ENCODE measurements around the gene GNB5. TPM values are rescaled to one million over a fixed set of nuclear protein-coding genes. Genes with fewer than 3 reads are reported as not detected.
A peak's percentile ranks its signal among the peaks of the same experiment; 100 is the strongest.

GNB5 gene
- total RNA-seq, 1 experiment from 2014 or later, result 26.0 TPM

DNA sequence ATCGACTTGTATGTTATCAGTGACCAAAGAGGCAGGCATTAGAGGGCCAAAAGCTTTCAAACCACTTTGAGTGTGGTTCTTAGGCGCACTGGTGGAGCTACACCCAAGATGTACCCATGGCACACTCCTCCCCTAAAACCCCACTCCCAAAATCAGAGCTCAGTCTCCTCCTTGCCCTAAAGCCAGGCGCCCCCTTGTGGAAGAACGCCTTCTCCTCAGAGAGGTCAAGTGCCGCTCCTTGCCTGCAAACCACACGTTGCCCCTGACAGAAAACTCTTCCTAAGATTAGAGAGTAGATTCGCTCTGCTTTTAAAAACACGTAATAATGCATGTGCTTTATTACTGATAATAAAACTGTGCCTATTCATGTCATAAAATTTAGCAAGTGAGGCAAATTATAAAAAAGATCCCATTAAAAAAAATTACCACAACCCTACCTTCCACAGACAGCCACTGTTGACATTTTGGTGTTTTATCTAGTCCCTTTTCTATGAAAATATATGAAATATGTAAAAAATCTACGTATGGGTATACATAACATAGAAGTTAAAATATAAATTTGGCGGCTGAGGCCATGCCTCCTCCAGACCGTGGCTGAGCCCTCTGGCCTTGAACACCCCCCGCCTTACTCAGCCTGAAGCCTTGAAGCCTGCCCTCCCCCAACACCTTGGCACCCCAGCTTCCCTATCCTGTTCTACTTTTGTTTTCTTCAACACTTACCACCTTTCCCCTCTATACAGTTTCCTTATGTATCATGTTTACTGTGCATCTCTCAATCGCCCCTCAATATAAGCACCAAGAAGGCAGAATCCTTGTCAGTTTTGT, 112.1 kb downstream of the GNB5 start:
- H3F3A ChIP-seq (ENCODE audit: insufficient read depth, low read depth), result no peaks in the 10 kb centered on the region
- H3K9me3 ChIP-seq (ENCODE audit: insufficient read depth, low read depth), result no peaks in the 10 kb centered on the region
- no peaks in the 10 kb centered on the region for H3K27me3 ChIP-seq (ENCODE audit: insufficient read depth, low read depth)
- no peak overlapping the region for H3K4me2 ChIP-seq
- no peak overlapping the region for H2AFZ ChIP-seq
- H3K79me2 ChIP-seq (ENCODE audit: low read depth), result no peaks in the 10 kb centered on the region
- no peaks in the 10 kb centered on the region for H3K9me2 ChIP-seq (ENCODE audit: insufficient read depth)
- H3K36me3 ChIP-seq (ENCODE audit: low read depth), result no peaks in the 10 kb centered on the region
- intact Hi-C loops (cut with micrococcal nuclease; ENCODE audit: unreplicated experiment), result loop anchor here (1.0 to 10.0 kb wide), 3 partner anchors 54 to 97 kb away; no protein-coding TSS in a partner anchor
- H3K4me3 ChIP-seq, result no peak overlapping the region
- ChIA-PET POLR2A (ENCODE audit: unreplicated experiment) (interaction anchor here (0.6 kb wide), 1 partner anchor 98 kb away, joined by 6 read pairs; no protein-coding TSS in a partner anchor), CTCF (interaction anchor here (0.5 to 0.8 kb wide), 5 partner anchors 17 to 254 kb away, joined by 3 to 6 read pairs (median 4); no protein-coding TSS in a partner anchor)
- no peaks in the 10 kb centered on the region for H4K20me1 ChIP-seq (ENCODE audit: insufficient read depth)
- no TSS peak for BruUV-seq (replicated peaks)
- peak in 1 of 2 experiments; percentile 60 for DNase-seq
- no peak overlapping the region for H3K27ac ChIP-seq
- H3K4me1 ChIP-seq (replicated peaks; ENCODE audit: insufficient read depth), result peaks cover 9% of the 10 kb centered on the region; the same call in 1 of the 2 replicates
- TF ChIP-seq, protein P1, sequence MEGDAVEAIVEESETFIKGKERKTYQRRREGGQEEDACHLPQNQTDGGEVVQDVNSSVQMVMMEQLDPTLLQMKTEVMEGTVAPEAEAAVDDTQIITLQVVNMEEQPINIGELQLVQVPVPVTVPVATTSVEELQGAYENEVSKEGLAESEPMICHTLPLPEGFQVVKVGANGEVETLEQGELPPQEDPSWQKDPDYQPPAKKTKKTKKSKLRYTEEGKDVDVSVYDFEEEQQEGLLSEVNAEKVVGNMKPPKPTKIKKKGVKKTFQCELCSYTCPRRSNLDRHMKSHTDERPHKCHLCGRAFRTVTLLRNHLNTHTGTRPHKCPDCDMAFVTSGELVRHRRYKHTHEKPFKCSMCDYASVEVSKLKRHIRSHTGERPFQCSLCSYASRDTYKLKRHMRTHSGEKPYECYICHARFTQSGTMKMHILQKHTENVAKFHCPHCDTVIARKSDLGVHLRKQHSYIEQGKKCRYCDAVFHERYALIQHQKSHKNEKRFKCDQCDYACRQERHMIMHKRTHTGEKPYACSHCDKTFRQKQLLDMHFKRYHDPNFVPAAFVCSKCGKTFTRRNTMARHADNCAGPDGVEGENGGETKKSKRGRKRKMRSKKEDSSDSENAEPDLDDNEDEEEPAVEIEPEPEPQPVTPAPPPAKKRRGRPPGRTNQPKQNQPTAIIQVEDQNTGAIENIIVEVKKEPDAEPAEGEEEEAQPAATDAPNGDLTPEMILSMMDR (conservative IDR thresholded peaks at IDR 0.05), result peak; percentile 78
- no peak for TF ChIP-seq EZH2 (IDR thresholded peaks at IDR 0.05; ENCODE audit: low read depth)

DNA sequence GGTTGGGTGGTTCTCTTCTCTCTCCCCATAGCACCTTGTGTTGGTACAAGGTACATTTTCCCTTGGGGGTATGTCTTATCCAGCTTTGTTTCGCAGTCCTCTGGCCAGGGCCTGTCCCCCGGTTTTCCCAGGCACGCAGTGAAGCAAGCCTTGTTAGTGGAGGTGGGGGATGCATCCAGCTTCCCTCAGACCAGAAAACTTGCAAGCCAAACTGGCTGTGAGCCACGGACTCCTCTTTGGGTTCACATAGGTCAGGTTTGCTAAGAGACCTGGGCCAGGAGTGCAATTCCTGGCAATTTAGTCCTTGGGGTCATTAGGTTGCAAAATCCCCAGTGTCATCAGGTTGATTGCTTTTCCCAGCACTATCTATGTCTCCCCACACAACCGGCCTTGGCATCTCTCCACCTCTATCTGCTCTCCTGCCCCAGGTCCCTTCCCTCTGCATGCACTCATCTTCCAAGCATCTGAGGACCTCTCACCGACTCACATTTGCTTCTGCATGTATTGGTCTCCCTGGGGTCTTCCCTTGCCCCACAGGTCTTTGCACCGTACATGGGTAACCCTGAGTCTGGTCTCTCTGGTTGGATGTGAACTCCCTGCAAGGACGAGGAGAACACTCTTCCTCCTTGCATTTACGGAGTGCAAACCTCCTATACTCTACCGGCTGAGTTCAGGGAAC, 112.9 kb downstream of the GNB5 start:
- Histone ChIP-seq H3K4me2 (no peak overlapping the region), H3K9me3 (ENCODE audit: insufficient read depth, low read depth) (no peaks in the 10 kb centered on the region), H4K20me1 (ENCODE audit: insufficient read depth) (no peaks in the 10 kb centered on the region), H2AFZ (no peak overlapping the region), H3K36me3 (ENCODE audit: low read depth) (no peaks in the 10 kb centered on the region), H3K79me2 (ENCODE audit: low read depth) (no peaks in the 10 kb centered on the region), H3K9me2 (ENCODE audit: insufficient read depth) (no peaks in the 10 kb centered on the region), H3K4me1 (replicated peaks; ENCODE audit: insufficient read depth) (peaks cover 9% of the 10 kb centered on the region; the same call in 1 of the 2 replicates), H3K4me3 (no peak overlapping the region), H3K27me3 (ENCODE audit: insufficient read depth, low read depth) (no peaks in the 10 kb centered on the region), H3K27ac (no peak overlapping the region), H3F3A (ENCODE audit: insufficient read depth, low read depth) (no peaks in the 10 kb centered on the region)
- CTCF ChIA-PET, result interaction anchor here (0.5 to 0.8 kb wide), 5 partner anchors 16 to 253 kb away, joined by 3 to 9 read pairs (median 4); no protein-coding TSS in a partner anchor
- intact Hi-C loops (cut with micrococcal nuclease; ENCODE audit: unreplicated experiment), result loop anchor here (5.0 to 10.0 kb wide), 2 partner anchors 54 to 64 kb away; no protein-coding TSS in a partner anchor
- DNase-seq, result no peak
- no peak for TF ChIP-seq EZH2 (IDR thresholded peaks at IDR 0.05; ENCODE audit: low read depth)
- TF ChIP-seq, protein P1 (conservative IDR thresholded peaks at IDR 0.05), result no peak
- POLR2A ChIA-PET (ENCODE audit: unreplicated experiment), result interaction anchor here (0.6 kb wide), 1 partner anchor 97 kb away, joined by 6 read pairs; no protein-coding TSS in a partner anchor
- BruUV-seq (replicated peaks), result no TSS peak
